H1 (cell line): ENCODE results near the gene ACSL6. TPM values are rescaled to one million over a fixed set of nuclear protein-coding genes. Genes with fewer than 3 reads are reported as not detected.

ENCODE experiments used
- GABPA ChIP-seq: IDR thresholded peaks from 2 replicates; pipeline ENCODE4 v1.6.1; 2011; ENCODE audit warnings: mild to moderate bottlenecking, low read length, moderate library complexity, borderline replicate concordance; ENCODE audit not compliant: insufficient read depth
- HDAC6 ChIP-seq: IDR thresholded peaks from one replicate; pipeline ENCODE4 v1.7.1; 2012; ENCODE audit warnings: low read depth, mild to moderate bottlenecking, inconsistent platforms, low read length, moderate library complexity
- POLR2AphosphoS5 ChIP-seq: IDR thresholded peaks from 2 replicates; pipeline ENCODE4 v1.6.1; 2011; ENCODE audit warnings: low read depth, low read length
- YY1 ChIP-seq: IDR thresholded peaks from 2 replicates; pipeline ENCODE4 v1.6.1; 2011; ENCODE audit warnings: low read depth, mild to moderate bottlenecking, low read length
- polyA plus RNA-seq, 7 experiments: library from polyadenylated mRNA; depleted of rRNA in 3 of 7; stranded (reverse) in 5 of 7; unstranded in 2 of 7; fragments of >200 nt in 5 of 7; fragments of 200-250 nt in 2 of 7; gene quantifications; 1 replicate in 5 of 7; 2 replicates in 1 of 7; 4 replicates in 1 of 7; pipeline versions ENCODE4 v1.2.1 to v1.2.3, GENCODE V29; 2011 to 2013; ENCODE audit warnings: missing spikeins in 2 of 7, mixed read lengths in 2 of 7
- total RNA-seq: library from RNA; stranded (reverse); fragmentation: NEBNext Ultra II Directional; extraction: Animal tissue kit (Norgen Biotek cat#: 25700); gene quantifications from 2 replicates; pipeline ENCODE4 v1.2.1, GENCODE V29; 2021
- TF ChIP-seq, protein P1 (sequence below): IDR thresholded peaks from 2 replicates; pipeline ENCODE4 v1.6.1; 2012; ENCODE audit warnings: inconsistent platforms
- TF ChIP-seq, protein P2 (sequence below), 3 experiments: IDR thresholded peaks; 1 replicate in 2 of 3; 2 replicates in 1 of 3; pipeline versions ENCODE4 v1.5.1 to v1.6.1; 2011; ENCODE audit warnings: low read length in 3 of 3, mild to moderate bottlenecking in 3 of 3, inconsistent platforms in 2 of 3, low read depth in 1 of 3, moderate library complexity in 1 of 3; ENCODE audit not compliant: insufficient read depth in 1 of 3; ENCODE audit errors: control extremely low read depth in 1 of 3

The ACSL6 gene
- total and polyA plus RNA-seq, 2 of the 8 experiments (the other 6 are each of a cell fraction or from before 2014, with no cell fraction given), result 2.3 to 2.4 TPM

DNA sequence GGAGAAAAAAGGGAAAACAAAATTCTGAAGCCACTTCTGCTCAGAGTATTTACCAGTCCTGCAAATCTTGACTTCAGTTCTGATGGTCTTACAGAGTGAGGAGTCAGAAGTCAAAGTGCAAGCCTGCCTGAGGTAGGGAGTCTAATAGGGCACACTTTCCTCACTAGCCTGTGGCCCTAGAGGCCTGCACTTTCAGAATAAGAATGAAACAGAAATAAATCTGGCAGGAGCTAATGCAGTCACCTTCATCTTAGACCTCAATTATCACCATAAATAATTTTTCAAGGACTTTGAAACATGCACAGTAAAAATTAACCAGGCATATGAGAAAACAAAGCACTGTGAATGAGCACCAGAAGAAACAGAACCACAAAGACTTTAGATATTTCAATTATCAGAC is 20.7 kb upstream of the ACSL6 start (continued):
- TF ChIP-seq POLR2AphosphoS5 (no peak), YY1 (no peak), HDAC6 (no peak), GABPA (no peak)
- TF ChIP-seq, protein P1, sequence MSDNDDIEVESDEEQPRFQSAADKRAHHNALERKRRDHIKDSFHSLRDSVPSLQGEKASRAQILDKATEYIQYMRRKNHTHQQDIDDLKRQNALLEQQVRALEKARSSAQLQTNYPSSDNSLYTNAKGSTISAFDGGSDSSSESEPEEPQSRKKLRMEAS, result no peak
- TF ChIP-seq, protein P2, sequence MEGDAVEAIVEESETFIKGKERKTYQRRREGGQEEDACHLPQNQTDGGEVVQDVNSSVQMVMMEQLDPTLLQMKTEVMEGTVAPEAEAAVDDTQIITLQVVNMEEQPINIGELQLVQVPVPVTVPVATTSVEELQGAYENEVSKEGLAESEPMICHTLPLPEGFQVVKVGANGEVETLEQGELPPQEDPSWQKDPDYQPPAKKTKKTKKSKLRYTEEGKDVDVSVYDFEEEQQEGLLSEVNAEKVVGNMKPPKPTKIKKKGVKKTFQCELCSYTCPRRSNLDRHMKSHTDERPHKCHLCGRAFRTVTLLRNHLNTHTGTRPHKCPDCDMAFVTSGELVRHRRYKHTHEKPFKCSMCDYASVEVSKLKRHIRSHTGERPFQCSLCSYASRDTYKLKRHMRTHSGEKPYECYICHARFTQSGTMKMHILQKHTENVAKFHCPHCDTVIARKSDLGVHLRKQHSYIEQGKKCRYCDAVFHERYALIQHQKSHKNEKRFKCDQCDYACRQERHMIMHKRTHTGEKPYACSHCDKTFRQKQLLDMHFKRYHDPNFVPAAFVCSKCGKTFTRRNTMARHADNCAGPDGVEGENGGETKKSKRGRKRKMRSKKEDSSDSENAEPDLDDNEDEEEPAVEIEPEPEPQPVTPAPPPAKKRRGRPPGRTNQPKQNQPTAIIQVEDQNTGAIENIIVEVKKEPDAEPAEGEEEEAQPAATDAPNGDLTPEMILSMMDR (IDR thresholded peaks at IDR 0.05; ENCODE audit: control extremely low read depth in 1 of 3, insufficient read depth in 1 of 3, low read depth in 1 of 3, low read length in 3 of 3), result no peak
